Kidney epithelial cell (primary cell): Measurements from ENCODE around the gene PHC2. TPM values are rescaled to one million over a fixed set of nuclear protein-coding genes. Genes with fewer than 3 reads are reported as not detected.
"Not testable (repeated sequence)": the region's sequence is repeated elsewhere in the genome, so short reads cannot be mapped to it uniquely, and the experiment has no call there.

Experiments used
- DNase-seq: peaks from one replicate; pipeline ENCODE4 v3.0.0-alpha.2; 2010; ENCODE audit warnings: low read depth
- H3K27me3 ChIP-seq: 2 replicates; pipeline ENCODE4 v1.6.0; 2011; ENCODE audit warnings: low read length; ENCODE audit not compliant: control insufficient read depth, insufficient read depth
- H3K36me3 ChIP-seq: 2 replicates; pipeline ENCODE4 v1.5.1; 2011; ENCODE audit warnings: low read length; ENCODE audit not compliant: control insufficient read depth, insufficient read depth
- H3K4me3 ChIP-seq: 2 replicates; pipeline ENCODE4 v1.5.1; 2011; ENCODE audit warnings: low read depth, mild to moderate bottlenecking, control low read depth, low read length
- total RNA-seq: library from RNA; depleted of rRNA; stranded (reverse); fragments of >200 nt; gene quantifications from 2 replicates; pipeline ENCODE4 v1.2.3, GENCODE V29; 2015
- TF ChIP-seq, protein P1 (sequence below): IDR thresholded peaks from 2 replicates; pipeline ENCODE4 v1.5.1; 2011; ENCODE audit warnings: mild to moderate bottlenecking, moderate library complexity, low read length, control low read depth, inconsistent platforms; ENCODE audit not compliant: insufficient read depth, poor library complexity, severe bottlenecking

Gene PHC2
- total RNA-seq, 1 donor from 2014 or later, result 216 TPM

GRCh38 chr1:33310702-33311101 is 120.2 kb downstream of the PHC2 start:
- no peak overlapping the region for H3K4me3 ChIP-seq
- peaks cover 7% of the 10 kb centered on the region for H3K27me3 ChIP-seq
- TF ChIP-seq, protein P1, sequence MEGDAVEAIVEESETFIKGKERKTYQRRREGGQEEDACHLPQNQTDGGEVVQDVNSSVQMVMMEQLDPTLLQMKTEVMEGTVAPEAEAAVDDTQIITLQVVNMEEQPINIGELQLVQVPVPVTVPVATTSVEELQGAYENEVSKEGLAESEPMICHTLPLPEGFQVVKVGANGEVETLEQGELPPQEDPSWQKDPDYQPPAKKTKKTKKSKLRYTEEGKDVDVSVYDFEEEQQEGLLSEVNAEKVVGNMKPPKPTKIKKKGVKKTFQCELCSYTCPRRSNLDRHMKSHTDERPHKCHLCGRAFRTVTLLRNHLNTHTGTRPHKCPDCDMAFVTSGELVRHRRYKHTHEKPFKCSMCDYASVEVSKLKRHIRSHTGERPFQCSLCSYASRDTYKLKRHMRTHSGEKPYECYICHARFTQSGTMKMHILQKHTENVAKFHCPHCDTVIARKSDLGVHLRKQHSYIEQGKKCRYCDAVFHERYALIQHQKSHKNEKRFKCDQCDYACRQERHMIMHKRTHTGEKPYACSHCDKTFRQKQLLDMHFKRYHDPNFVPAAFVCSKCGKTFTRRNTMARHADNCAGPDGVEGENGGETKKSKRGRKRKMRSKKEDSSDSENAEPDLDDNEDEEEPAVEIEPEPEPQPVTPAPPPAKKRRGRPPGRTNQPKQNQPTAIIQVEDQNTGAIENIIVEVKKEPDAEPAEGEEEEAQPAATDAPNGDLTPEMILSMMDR, result no peak
- no peaks in the 10 kb centered on the region for H3K36me3 ChIP-seq
- no peak for DNase-seq

DNA sequence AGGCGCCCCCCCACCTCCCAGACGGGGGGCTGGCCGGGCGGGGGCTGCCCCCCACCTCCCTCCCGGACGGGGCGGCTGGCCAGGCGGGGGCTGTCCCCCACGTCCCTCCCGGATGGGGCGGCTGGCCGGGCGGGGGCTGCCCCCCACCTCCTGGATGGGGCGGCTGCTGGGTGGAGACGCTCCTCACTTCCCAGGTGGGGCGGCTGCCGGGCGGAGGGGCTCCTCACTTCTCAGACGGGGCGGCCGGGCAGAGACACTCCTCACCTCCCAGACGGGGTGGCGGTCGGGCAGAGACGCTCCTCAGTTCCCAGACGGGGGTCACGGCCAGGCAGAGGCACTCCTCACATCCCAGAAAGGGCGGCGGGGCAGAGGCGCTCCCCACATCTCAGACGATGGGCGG is 121.5 kb downstream of the PHC2 start:
- not testable (repeated sequence) for DNase-seq, H3K4me3 ChIP-seq, H3K27me3 ChIP-seq, H3K36me3 ChIP-seq

- TF ChIP-seq, protein P1, result no peak
- H3K36me3 ChIP-seq, result no peaks in the 10 kb centered on the region
- DNase-seq, result no peak
- peaks cover 7% of the 10 kb centered on the region for H3K27me3 ChIP-seq
- H3K4me3 ChIP-seq, result no peak overlapping the region
Measured at GRCh38 chr1:33307494-33307864, 123.4 kb downstream of the PHC2 start.

DNA sequence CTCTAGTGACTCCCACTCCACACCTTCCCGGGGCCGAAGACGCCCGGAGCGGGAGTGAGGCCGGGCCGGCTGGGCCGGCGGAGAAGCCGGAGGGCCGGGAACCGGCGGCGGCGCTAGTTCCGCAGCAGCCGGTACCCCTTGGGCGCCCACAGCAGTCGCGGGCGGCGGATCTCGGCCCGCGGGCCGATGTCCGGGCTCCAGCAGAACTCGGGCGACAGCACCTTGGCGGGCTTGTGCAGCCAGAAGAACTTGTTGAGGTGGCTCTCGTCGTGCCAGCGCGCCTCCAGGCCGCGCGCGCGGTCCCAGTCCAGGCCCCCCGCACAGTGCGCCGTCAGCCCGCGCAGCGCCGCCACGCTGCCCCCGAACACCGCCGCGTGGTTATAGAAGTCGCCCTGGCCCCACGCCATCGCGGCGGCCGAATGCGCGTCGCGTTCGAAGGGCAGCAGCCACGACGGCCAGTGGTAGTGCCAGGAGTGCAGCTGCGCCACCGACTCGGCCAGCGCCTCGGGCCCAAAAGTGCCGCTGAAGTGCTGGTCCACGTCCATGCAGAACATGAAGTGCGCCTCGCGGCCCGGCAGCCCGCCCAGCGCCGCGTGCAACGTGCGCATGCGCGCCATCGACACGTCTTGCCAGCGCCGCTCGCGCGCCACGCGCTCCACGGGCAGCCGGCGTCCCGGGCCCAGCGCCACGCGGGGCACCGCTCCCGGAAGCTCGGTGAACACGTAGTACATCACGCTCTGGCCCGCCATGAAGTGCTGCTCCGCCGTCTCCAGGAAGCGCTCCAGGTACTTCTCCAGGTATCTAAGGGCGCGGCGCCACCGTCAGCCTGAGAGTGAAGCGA is 124.0 kb downstream of the PHC2 start:
- DNase-seq, result no peak
- TF ChIP-seq, protein P1, result no peak
- Histone ChIP-seq H3K36me3 (no peaks in the 10 kb centered on the region), H3K27me3 (peaks cover 7% of the 10 kb centered on the region), H3K4me3 (no peak overlapping the region)

DNA sequence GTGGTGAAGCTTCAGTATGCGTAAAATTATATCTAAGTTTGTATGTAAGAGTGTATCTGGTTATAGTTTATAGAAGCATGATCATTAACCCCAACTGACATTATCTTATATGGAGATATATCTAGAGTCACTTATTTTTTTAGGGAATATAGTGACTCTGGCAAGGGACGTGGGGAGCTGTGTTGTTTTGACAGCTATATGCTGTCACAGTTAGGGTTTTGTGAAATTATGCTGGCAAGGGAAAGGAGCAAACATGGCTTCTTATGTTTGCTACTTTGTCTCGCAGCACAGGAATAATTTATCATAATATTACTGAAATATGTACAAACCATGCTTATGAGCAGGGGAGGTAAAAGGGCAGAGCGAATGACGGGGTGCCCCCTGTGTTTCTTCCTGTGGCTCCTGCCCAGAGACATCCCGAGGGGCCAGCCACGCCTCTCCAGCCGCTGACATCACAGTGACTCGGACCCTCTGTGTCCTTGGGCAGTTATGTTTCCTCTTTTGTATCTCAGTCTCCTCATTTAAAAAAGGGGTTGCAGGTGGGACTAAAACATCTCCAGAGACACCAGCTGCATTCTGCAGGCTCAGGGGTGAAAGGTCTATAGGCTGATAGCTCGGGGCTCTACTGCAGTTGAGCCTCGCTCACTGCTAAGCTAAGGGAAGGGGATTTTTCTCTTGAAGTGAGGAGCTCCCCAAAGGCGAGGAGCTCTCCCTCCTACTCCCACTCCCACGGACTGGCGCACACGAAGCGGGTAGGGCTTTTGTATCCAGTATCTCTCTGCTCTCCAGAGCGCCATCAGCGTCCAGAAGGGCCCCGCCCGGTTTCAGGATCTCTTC is 124.9 kb downstream of the PHC2 start:
- Histone ChIP-seq H3K27me3 (peaks cover 7% of the 10 kb centered on the region), H3K36me3 (no peaks in the 10 kb centered on the region), H3K4me3 (no peak overlapping the region)
- TF ChIP-seq, protein P1, result no peak
- DNase-seq, result no peak

DNA sequence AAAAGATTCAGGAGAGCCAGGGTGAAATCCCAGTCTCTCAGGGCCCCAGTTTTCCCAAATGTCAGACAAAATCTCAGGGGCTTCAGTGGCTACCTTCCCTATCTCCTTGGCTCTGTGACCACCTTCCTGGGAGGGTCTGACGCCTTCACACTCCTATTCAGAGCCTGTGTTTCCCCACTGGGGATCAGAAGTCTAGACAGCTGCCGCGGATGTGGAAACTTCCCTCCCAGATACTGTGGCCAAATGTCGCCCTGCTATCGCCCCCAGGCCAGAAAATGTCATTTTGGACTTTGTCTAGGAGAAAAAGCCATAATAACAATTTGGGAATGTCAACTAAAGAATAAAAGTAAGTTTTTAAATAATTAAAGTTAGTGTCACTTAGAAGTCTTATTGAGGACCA is 125.9 kb downstream of the PHC2 start:
- H3K27me3 ChIP-seq, result peaks cover 7% of the 10 kb centered on the region
- no peak for DNase-seq
- TF ChIP-seq, protein P1, result no peak
- H3K36me3 ChIP-seq, result no peaks in the 10 kb centered on the region
- no peak overlapping the region for H3K4me3 ChIP-seq
